Measurements from ENCODE around the gene RBM47. TPM values are rescaled to one million over a fixed set of nuclear protein-coding genes. Genes with fewer than 3 reads are reported as not detected.

RBM47 gene
- total RNA-seq, 1 donor from 2014 or later = 61.1 TPM

DNA sequence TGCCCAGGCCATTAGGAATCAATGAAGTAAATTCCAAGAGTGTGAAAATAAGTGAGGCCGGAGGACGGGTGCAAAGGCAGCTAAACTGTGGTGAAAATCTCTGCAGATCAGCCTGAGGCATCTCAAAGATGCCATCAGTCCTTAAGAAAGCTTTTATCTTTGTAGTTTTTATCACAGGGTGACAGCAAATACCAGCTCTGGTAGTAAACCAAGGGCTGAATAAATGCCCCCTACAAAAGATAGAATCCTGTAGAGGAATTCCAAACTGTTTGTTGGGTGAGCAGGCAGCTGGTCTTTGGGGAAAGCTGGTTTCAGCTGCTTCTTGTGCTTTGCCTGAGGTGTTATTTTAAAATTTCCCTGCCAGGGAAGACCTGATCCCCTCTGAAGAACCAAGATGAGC, 21.6 kb upstream of the RBM47 start:
- Histone ChIP-seq H3K27ac (no peak overlapping the region), H3K27me3 (no peaks in the 10 kb centered on the region), H3K36me3 (no peaks in the 10 kb centered on the region), H3K4me3 (no peak overlapping the region), H3K4me1 (no peaks in the 10 kb centered on the region), H3K9me3 (no peaks in the 10 kb centered on the region)
- intact Hi-C loops (cut with DNase I) = no loop called here
- DNase-seq (ENCODE audit: extremely low spot score in 2 of 2) = no peak
- TF ChIP-seq POLR2A (IDR thresholded peaks at IDR 0.05) (no peak), POLR2AphosphoS5 (IDR thresholded peaks at IDR 0.05; ENCODE audit: insufficient read depth in 1 of 2, low read depth in 1 of 2) (no peak)
- TF ChIP-seq, protein P1, sequence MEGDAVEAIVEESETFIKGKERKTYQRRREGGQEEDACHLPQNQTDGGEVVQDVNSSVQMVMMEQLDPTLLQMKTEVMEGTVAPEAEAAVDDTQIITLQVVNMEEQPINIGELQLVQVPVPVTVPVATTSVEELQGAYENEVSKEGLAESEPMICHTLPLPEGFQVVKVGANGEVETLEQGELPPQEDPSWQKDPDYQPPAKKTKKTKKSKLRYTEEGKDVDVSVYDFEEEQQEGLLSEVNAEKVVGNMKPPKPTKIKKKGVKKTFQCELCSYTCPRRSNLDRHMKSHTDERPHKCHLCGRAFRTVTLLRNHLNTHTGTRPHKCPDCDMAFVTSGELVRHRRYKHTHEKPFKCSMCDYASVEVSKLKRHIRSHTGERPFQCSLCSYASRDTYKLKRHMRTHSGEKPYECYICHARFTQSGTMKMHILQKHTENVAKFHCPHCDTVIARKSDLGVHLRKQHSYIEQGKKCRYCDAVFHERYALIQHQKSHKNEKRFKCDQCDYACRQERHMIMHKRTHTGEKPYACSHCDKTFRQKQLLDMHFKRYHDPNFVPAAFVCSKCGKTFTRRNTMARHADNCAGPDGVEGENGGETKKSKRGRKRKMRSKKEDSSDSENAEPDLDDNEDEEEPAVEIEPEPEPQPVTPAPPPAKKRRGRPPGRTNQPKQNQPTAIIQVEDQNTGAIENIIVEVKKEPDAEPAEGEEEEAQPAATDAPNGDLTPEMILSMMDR (IDR thresholded peaks at IDR 0.05) = no peak

DNA sequence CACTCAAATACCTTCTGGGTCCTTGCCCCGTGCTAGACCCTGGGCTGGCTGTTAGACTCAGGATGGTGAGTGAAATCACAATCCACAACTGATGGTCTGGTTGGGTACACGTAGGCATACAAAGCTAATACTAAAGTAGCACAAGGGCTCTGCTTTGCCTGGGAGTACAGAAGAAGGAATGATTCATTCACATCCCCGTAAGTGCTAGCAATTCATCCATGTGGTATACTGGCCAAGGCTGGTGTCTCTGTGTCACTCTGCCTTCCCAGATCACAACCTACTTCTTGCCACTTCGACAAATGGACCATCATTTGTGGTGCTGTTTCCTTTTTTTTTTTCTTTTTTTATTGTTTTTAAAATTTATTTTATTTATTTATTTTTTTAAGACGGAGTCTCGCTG, 19.7 kb upstream of the RBM47 start:
- H3K27me3 ChIP-seq = no peaks in the 10 kb centered on the region
- no peak for DNase-seq (ENCODE audit: extremely low spot score in 2 of 2)
- TF ChIP-seq POLR2A (IDR thresholded peaks at IDR 0.05) (no peak), POLR2AphosphoS5 (IDR thresholded peaks at IDR 0.05; ENCODE audit: insufficient read depth in 1 of 2, low read depth in 1 of 2) (no peak)
- TF ChIP-seq, protein P1 (IDR thresholded peaks at IDR 0.05) = no peak
- intact Hi-C loops (cut with DNase I) = no loop called here
- no peak overlapping the region for H3K27ac ChIP-seq
- no peaks in the 10 kb centered on the region for H3K36me3 ChIP-seq
- H3K9me3 ChIP-seq = no peaks in the 10 kb centered on the region
- no peak overlapping the region for H3K4me3 ChIP-seq
- H3K4me1 ChIP-seq = no peaks in the 10 kb centered on the region

DNA sequence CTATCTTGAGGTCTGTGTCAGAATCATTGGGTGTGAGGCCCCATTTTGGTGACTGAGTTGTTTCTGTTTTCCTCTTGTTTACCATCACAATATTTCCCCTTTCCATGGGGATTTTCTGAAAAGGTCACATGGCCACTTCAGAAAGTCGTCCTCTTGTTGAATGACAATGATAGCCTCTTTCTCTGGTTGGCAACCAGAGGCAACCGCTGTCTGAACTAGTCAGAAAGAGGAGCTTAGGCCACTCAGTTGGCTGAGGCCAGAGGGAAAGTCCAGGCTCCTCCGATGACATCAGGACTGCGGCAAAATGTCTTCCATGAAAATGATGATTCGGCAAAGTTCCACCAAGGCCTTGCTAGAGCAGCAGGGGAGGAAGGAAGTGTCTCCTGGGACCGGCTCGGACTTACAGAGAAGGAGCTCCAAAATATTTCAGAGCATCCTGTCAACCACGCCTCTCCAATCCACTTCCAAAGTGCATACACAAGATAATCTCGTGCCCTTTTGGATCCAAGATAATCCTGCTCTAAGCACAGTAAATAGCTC, 19.1 kb upstream of the RBM47 start:
- Histone ChIP-seq H3K36me3 (no peaks in the 10 kb centered on the region), H3K4me1 (no peaks in the 10 kb centered on the region), H3K4me3 (no peak overlapping the region), H3K9me3 (no peaks in the 10 kb centered on the region), H3K27ac (no peak overlapping the region), H3K27me3 (no peaks in the 10 kb centered on the region)
- no peak for DNase-seq (ENCODE audit: extremely low spot score in 2 of 2)
- intact Hi-C loops (cut with DNase I) = no loop called here
- TF ChIP-seq POLR2A (IDR thresholded peaks at IDR 0.05) = no peak
- TF ChIP-seq POLR2AphosphoS5 (IDR thresholded peaks at IDR 0.05; ENCODE audit: insufficient read depth in 1 of 2, low read depth in 1 of 2) = no peak
- TF ChIP-seq, protein P1 (IDR thresholded peaks at IDR 0.05) = no peak

DNA sequence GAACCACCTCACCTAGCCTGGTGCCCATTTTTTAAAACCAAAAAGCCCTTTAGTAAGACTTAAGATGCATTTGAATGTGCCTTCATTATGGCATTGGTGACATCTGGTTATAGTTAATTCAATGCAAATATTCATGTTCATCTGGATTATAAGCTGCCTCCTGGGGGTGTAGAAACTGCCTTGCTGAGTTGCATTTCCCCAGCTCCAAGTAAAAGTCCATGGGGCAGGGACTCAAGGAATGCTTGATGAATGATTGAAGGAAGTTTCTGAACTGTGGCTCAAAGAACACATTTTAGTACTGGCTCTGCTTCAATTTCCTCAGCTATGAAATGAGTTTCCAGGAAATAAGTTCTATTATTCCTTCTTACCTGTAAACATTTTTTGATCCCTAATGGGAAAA, 18.5 kb upstream of the RBM47 start:
- no peaks in the 10 kb centered on the region for H3K36me3 ChIP-seq
- no peak overlapping the region for H3K4me3 ChIP-seq
- intact Hi-C loops (cut with DNase I) = no loop called here
- TF ChIP-seq POLR2AphosphoS5 (IDR thresholded peaks at IDR 0.05; ENCODE audit: insufficient read depth in 1 of 2, low read depth in 1 of 2) = no peak
- no peak for TF ChIP-seq POLR2A (IDR thresholded peaks at IDR 0.05)
- TF ChIP-seq, protein P1 (IDR thresholded peaks at IDR 0.05) = no peak
- no peak for DNase-seq (ENCODE audit: extremely low spot score in 2 of 2)
- no peaks in the 10 kb centered on the region for H3K4me1 ChIP-seq
- no peaks in the 10 kb centered on the region for H3K27me3 ChIP-seq
- no peaks in the 10 kb centered on the region for H3K9me3 ChIP-seq
- H3K27ac ChIP-seq = no peak overlapping the region

DNA sequence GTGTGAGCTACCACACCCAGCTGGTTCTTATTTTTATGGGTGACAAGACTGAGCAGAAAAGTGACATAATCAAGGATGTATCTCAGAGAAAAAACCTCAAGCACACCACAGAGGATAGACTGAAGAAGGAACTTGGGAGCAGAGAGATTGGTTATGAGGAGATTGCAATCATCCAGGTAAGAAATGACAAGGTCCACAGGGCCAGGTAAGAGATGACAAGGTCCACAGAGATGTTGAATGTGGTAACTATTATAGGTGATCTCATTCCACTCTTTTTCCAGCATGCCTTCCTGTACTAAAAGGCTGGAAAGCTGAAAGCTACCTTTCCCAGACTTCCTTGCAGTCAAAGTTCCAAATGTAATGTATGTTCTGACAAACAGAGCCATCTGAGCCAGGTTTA, 15.9 kb upstream of the RBM47 start:
- no peaks in the 10 kb centered on the region for H3K27me3 ChIP-seq
- H3K36me3 ChIP-seq = no peaks in the 10 kb centered on the region
- H3K27ac ChIP-seq = no peak overlapping the region
- TF ChIP-seq POLR2A (IDR thresholded peaks at IDR 0.05) = no peak
- no peak for TF ChIP-seq POLR2AphosphoS5 (IDR thresholded peaks at IDR 0.05; ENCODE audit: insufficient read depth in 1 of 2, low read depth in 1 of 2)
- TF ChIP-seq, protein P1 (IDR thresholded peaks at IDR 0.05) = no peak
- no peaks in the 10 kb centered on the region for H3K9me3 ChIP-seq
- H3K4me3 ChIP-seq = no peak overlapping the region
- DNase-seq (ENCODE audit: extremely low spot score in 2 of 2) = no peak
- intact Hi-C loops (cut with DNase I) = no loop called here
- no peaks in the 10 kb centered on the region for H3K4me1 ChIP-seq

Data from vagina (tissue), 2 donors.